Stimulated activated CD8-positive, alpha-beta memory T cell treated with anti-CD3 and anti-CD28 coated beads, Interleukin-4, amount 100 ng/mL, for 24 hours (primary cell): Measurements from ENCODE around the gene STK38.
"Not testable (repeated sequence)": the region's sequence is repeated elsewhere in the genome, so short reads cannot be mapped to it uniquely, and the experiment has no call there.

Source experiments
- DNase-seq: peaks from one replicate; pipeline ENCODE4 v3.0.0-alpha.2; 2020; ENCODE audit warnings: low read depth

Gene STK38

DNA sequence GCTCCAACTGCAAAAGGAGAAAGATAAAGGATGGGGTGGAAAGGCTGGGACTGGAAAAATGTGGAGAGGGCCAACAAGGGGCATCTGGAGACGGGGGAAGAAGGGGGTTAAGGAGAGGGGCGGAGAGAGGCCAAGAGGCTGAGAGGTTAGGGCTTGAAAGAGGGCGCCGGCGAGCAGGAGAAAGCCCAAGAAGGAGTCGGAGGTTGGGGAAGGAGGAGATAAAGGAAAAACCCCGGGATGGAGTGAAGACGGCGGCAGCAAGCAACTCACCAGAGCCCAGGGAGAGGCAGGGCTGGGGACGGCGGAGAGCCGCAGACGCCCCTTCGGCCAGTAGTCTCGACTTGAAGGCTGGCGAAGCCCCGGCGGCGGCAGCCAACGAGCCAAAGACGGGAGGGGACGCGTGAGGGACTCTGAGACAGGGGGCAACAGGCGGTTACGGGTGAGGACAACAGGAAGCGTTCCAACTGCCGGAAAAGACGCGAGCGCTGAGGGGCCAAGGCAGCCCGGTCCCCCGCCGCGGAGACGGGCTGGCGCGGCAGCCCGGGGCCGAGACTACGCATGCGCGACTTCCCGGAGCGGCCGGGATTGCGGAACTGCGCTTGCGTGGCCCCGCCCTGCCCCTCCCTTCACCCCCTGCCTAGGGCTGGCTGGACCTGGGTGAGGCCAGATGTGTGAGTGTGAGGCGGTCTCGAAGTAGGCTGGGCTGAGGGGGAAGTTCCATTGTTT is at the start of gene STK38:
TSS of gene STK38 (minus strand) at position 560 of the 726 bp plus-strand sequence. CDS start 7,277 bp downstream, outside the sequence.
- peak; percentile 93 for DNase-seq

DNA sequence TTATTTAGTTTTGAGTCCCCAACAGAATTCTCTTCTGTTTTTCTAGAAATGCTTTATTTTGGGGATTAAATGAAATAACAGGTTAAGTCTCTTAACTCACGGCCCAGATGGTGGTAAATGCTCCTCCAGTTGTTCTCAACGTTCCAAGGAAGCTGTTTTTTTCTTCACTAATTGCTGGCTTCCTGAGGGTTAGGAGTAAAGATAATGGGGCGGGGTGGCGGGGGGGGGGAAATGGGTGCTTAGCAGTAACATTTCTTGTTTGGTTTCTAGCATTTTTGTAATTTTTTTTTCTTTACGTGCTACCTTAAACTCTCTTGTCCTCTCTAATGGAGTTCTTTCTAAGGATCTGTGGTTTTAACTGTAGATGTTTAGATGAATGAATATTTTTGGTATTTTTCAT is 49.1 kb upstream of the STK38 start:
- DNase-seq: no peak

DNA sequence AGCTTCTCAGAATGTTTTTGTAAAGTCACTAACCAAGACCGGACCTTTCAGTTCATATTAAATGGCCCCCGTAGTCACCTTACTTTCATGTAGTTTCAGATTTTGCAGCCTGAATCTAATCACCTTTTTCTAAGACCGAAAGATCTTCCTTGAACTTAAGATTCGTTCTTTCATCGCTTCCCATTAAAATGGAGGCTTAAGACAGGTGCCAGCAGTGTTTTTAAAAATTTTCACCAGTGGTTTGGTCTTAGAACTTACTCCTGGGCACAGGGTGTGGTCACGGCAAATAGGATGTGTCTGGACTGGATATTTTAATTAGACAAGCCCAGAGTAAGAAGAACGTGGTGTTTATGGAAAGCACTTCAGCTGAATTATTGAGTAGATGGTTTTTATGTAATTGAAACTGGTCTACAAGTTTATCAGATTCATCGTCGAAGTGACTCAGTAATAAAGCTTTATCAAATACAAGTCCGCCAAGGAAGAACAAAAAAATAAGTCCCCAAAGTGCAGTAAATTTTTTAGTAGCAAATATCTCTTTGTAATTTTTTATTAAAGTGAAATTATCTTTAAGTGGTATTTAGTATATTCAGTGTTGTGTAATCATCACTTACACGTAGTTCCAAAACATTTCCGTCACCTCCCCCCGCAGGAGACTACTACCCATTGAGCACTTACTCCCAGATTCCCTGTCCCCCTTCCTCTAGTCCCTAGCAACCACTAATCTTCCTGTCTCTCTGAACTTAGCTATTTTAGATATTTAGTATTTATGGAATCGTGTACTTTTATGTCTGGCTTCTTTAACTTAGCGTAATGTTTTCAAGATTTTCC is 47.8 kb upstream of the STK38 start:
- DNase-seq: no peak

DNA sequence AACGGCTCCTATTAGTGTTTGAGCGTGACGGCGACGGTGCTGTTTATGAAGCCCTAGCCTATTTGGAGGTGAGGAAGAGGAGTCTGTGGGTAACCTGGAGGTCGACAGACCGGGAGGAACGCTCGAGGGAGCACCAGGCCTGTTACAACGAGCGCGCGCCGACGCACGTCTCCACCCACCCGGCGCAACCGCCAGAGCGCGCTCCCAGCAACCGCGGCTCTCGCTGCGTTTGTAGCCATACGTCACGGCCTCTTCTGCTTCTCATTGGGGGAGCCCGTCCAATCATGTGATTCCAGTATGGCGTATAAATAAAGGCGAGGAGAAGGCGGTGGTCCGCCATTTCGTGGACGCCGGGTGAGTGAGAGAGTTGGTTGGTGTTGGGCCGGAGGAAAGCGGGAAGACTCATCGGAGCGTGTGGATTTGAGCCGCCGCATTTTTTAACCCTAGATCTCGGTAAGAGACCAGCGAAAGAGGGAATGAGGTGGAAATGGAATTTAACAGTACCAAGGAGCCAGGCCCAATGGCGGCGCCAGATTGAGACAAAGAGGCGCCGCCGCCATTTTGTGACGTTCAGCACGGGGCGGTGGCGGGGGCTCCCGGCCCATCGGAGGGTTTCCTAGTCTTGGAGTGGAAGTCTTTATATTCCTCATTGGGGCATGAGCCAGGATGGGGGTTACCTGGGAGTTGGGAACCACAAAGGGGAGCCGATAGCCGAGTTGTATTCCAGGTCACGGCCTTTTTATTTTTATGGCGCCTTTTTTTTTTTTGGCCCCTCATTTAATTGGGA is 46.9 kb upstream of the STK38 start, which contains the start of gene SRSF3:
TSS of gene SRSF3 (plus strand) at position 334 of the 787 bp plus-strand sequence. CDS start 2,401 bp downstream, outside the sequence.
- DNase-seq: peak; percentile 89

DNA sequence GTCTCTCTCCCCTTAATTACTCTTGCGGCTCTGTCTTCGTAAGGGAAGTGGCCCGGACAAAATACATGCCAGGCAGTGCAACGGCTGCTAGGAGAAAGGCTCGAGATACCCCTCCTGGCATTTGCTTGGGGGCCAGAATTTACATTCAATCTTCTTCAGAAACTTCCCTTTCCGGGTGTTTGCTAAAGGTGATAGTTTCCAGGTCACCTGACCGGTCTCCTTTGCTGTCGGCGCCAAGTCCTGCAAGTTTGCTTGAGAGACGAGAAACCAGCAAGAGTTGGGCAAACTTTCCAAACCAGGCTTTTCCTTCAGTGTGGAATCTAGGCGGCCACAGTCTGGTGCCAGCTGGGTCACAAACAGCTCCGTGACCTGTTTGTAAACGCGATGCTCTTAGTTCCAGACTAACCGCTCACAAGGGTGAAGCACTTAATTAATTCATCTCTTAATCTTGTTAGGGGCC is 46.3 kb upstream of the STK38 start:
- no peak for DNase-seq

DNA sequence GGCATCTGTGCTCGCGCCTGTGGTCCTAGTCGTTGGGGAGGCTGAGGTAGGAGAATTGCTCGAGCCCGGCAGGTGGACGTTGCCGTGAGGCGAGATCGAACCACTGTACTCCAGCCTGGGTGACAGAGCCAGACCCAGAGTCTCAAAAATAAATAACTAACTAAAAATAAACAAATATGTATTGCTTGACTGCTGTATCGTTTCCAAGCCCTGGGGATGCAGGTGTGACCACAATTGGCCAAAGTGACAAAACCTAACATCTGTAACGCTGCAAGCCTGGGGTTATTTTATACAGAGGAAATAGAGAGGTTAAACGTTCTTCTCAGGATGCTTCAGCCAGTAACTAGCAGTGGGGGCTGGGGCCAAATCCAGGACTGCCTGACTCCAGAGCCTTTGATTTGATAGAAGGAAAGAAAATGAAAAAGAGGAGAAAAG is 45.0 kb upstream of the STK38 start:
- no peak for DNase-seq

DNA sequence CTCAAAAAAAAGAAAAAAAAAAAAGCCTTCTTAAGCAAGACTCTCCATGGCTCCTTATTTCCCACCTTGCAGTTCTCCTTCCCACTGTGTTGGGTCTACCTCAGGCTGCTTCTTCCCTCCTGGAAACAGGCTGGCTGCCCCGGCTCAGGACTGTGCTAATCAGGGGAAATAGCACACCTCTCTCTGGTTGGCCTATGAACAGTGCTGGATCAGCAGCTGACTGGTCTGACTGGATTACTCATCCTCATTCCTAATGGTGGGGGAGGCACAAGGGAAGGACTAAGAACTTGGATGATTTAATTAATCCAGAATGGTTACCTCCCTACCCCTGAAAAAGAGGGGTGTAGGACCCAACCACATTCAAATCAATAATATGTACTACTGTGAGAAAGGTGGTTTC is 43.0 kb upstream of the STK38 start:
- DNase-seq: no peak

DNA sequence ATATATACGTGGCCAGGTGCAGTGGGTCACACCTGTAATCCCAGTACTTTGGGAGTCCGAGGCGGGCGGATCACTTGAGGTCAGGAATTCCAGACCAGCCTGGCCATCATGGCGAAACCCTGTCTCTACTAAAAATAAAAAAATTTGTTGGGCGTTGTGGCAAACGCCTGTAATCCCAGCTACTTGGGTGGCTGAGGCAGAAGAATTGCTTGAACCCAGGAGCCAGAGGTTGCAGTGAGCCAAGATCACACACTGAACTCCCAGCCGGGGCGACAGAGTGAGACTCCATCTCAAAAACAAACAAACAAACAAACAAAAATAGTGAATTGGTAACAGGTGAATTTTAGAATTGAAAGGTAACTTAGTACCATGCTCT is 41.7 kb upstream of the STK38 start:
- not testable (repeated sequence) for DNase-seq

DNA sequence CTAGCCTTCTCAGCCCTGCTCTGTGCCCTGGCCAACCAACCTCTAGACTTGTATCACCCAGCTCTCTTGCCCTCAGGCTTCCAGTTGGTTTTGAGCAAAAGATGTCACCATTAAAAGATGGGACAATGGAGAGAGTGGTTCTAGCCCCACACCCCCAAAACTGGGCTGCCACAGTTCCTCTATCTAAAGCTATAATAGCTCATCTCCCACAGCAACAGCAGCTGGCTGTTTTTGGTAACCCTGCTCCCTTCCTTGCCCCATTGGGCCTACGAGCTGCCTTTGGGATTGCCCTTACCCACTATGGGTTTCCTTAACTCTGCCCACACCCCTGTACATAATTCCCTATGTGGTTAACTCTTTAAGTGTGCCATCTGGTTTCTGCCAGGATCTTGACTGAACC is 39.3 kb upstream of the STK38 start:
- DNase-seq: no peak

DNA sequence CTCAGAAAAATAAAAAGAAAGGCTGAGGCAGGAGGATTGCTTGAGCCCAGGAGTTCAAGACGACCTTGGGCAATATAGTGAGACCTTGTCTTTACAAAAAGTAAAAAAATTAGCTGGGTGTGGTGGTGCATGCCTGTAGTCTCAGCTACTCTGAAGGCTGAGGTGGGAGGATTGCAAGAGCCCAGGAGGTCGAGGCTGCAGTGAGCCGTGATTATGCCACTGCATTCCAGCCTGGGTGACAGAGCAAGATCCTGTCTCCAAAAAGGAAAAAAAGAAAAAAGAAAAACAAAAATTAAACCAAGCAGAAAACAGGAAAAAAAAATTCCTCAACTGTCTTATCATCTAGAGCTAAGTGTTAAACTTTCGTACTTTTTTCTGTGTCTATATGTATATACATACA is 34.4 kb upstream of the STK38 start:
- DNase-seq: no peak

DNA sequence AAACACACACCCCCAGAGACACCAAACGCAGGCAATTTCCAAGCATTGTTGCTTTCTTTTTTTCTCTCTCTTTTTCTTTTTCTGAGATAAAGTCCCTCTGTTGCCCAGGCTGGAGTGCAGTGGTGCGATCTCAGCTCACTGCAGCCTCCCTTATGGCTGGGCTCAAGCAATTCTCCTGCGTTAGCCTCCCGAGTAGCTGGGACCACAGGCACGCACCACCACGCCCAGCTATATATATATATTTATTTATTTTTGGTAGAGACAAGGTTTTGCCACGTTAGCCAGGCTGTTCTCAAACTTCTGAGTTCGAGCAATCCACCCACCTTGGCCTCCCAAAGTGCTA is 32.9 kb upstream of the STK38 start:
- DNase-seq: no peak

DNA sequence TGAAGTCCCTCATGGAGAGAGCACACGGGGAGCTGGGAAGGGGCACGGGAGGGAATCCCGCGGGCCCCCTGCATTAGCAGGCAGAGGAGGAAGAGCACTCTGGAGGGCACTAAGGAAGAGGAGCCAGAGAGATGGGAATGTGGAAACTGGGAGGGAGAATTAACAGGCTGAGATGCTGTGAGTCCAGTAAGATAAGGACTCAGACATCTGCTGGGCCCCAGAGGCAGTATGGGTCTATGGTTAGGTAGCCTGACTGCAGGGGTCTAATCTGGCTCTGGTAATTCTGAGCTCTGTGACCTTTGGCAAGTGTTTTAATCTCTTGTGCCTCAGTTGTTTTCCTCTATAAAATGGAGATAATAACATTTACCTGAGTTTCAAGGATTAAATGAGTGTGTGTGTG is 31.2 kb upstream of the STK38 start:
- no peak for DNase-seq

DNA sequence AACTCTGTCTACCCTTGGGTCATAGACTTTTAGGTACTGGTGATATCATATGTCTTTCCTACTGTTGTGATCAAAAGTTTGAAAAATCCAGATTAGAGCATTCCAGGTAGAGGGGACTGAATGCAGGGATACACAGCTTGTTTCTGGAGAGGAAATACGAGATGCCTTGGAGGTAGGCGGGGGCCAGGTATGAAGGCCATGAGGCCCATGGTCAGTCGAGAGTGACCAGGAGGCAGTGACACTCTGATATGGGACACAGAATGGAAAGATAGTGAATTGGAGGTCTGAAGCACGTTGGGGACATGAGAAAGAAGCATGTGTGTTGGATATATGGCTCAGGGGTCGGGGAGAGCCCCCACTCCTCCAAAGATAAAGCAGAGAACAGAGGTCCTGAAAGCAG is 30.8 kb upstream of the STK38 start:
- no peak for DNase-seq

DNA sequence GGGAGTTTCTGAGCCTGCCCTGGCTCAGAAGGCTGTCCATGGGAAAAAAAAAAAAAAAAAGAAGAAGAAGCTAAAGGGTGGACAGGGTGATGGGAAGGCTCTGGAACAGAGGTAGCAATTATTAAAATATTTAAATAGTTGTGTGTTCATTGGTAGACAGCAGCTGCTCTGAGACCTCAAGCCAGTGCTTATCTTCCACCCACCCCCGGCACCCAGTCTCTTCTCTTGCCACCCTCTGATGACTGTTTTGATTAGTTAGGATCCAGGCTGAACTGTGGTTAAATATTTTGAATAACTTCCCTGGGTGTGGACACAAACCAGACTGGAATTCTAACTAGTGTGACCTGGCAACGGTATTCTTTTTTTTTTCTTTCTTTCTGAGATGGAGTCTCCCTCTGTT is 30.0 kb upstream of the STK38 start:
- DNase-seq: no peak

DNA sequence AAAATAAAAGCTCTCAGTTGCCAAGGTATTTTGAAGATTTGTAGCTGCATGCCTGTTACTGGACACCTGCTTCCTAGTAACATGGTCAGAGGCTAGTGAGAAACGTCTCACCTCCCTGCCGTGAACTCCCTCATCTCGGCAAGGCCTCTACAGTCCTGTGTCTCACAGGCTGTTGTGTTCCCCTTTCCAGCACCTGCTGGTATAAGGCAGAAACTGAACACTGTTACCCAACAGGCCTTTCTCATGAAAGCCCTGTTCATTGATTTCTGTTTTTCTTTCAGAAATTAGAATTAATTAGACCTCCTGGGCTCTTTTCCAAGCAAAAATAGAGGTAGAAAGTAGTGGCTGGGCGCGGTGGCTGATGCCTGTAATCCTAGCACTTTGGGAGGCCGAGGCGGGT is 29.3 kb upstream of the STK38 start:
- no peak for DNase-seq

DNA sequence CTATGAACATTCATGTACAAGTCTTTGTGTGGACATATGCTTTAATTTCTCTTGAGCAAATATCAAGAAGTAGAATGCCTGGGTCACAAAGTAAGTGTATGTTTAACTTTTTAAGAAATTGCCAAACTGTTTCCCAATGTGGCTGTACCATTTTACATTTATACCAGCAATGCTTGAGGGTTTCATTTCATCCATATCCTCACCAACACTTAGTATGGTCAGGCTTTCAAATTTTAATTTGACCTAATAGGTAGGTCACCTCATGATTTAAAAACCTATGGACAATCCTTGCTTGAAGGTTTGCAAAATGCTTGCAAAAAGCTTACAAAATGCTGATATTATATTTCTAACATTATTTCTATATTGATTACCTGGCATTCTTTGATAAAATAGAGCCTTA is 27.4 kb upstream of the STK38 start:
- no peak for DNase-seq

DNA sequence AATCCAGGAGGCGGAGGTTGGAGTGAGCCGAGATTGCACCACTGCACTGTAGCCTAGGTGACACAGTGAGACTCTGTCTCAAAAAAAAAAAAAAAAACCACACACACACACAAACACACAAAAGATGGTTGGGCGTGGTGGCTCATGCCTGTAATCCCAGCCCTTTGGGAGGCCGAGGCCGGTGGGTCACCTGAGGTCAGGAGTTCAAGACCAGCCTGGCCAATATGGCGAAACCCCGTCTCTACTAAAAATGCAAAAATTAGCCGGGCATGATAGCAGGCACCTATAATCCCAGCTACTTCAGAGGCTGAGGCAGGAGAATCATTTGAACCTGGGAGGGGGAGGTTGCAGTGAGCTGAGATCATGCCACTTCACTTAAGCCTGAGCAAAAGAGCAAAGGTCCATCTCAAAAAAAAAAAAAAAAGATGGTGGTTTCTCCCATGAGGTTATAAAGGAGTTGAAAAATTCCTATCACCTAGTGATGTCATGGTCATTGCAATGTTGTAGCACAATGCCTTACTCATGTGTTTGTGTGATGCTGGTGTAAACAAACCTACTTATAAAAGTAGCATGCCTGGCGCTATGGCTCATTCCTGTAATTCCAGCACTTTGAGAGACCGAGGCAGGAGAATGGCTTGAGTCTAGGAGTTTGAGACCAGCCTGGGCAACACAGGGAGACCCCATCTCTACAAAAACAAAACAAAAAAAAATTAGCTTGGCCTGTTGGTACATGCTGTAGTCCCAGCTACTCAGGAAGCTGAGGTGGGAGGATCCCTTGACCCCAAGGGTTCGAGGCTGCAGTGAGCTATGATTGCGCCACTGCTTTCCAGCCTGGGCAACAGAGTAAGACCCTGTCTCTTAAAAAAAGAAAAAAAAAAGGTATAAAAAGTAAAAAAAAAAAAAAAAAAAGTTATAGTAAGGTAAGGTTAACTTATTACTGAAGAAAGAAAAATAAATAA is 25.4 kb upstream of the STK38 start:
- DNase-seq: not testable (repeated sequence)

DNA sequence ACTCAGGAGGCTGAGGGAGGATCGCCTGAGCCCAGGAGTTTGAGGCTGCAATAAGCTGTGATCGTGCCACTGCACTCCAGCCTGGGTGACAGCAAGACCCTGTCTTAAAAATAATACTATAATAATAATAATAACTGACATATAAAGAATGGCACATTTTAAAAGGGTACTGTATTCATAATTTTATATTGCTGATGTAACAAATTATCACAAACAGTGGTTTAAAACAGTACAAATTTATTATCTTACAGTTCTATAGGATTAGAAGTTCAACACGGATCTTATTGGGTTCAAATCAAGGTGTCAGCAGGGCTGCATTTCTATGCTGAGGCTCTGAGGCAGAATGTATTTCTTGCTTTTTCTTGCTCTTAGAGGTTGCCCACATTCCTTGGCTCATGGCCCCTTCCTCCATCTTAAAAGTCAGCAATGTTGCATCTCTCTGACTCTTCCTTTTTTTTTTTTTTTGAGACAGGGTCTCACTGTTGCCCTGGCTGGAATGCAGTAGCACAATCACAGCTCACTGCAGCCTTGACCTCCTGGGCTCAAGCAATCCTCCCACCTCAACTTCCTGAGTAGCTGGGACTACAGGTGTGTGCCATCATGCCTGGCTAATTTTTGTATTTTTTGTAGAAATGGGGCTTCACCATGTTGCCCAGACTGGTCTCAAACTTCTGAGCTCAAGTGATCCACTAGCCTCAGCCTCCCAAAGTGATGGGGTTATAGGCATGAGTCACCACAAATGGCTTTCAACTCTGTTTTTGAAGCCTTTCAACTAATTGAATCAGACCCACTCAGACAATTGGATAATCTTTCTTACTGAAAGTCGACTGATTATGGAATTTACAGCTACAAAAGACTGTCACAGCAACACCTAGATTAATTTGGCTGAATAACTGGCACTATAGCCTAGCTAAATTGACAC is 24.1 kb upstream of the STK38 start:
- no peak for DNase-seq

DNA sequence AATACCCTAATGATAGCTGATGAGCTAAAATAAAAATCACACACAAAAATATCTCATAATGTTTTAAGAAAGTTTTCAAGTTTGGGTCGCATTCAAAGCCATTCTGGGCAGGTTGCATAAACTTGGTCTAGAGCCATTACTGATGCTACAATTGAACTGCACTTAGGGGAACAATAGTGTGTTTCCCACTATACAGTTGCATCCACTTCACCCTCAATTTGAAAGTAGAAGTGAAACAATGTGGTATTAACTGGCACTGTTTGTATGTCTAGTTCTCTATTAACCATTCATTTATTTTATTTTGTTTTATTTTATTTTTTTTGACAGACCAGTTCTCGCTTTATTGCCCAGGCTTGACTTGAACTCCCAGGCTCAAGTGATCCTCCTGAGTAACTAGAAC is 23.0 kb upstream of the STK38 start:
- DNase-seq: no peak

DNA sequence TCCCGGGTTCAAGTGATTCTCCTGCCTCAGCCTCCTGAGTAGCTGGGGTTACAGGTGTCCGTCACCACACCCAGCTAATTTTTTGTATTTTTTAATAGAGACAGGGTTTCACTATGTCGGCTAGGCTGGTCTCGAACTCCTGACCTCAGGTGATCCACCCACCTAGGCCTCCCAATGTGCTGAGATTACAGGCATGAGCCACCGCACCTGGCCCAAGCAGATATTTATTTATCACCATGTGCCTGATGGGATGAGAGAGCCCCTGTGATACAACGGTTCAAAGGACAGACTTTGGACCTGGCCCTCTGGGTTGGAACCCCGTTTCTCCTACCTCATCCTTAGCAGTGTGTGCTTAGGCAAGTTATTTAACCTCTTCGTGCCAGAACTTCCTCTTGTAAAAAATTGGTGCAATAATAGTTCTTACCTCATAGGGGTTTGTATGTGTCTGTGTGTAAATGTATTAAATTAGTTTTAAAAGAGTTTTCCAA is 19.2 kb upstream of the STK38 start:
- DNase-seq: no peak
